HG03469 (cell line): Measurements from ENCODE around the gene RITA1.
"Not testable (repeated sequence)": the region's sequence is repeated elsewhere in the genome, so short reads cannot be mapped to it uniquely, and the experiment has no call there.

ENCODE experiments used
- ATAC-seq: cut with Tn5 transposase; IDR thresholded peaks from one replicate; pipeline ENCODE4 v1.9.1; 2021; ENCODE audit warnings: mild to moderate bottlenecking, moderate library complexity, moderate number of reproducible peaks; ENCODE audit not compliant: unreplicated experiment

The RITA1 gene

DNA sequence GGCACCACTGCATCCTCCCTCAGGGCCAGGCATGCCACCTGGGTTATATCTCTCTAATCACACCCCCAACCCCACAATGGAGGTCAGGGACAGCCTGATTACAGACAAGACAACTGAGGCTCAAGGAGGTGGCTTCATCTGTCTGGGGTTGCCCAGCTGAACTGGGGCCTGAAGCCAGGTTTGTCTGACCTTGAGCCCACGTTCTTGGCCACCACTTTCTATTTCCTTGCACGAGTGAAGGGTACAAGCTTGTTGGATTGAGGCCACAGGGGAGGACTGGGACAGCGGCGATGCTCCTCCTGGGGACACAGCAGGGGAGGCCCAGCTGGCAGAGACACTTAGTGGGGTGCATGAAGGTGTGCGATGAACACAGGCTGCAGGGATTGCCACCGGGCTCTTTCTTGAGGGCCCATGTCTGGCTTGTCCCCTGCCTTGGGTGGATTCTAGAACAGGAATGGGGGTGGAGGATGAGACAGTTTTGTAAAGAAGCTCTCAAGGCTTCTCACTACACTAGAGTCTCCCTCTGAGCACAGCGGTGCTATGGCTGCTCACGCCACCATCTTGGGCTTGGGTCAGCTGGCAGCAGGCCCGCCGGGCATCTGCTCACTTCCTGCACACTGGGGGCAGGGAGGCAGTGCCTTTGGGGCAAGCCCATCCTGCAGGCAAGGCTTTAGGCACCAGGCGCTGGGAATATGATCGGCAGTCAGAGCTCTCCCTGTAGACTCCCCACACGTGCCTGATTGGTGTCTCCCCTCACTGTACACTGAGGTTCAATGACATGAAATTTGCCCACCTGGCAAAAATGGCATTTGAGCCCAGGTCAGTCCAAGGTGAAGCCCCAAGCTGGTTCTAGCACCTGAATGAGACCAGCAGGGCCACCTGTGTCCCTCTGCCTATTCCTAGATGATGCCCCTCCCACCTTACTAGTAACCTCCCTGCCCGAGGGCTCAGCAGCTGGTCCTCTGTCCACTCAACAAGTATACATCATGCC lies 16.0 kb downstream of the RITA1 start:
- no peak for ATAC-seq

DNA sequence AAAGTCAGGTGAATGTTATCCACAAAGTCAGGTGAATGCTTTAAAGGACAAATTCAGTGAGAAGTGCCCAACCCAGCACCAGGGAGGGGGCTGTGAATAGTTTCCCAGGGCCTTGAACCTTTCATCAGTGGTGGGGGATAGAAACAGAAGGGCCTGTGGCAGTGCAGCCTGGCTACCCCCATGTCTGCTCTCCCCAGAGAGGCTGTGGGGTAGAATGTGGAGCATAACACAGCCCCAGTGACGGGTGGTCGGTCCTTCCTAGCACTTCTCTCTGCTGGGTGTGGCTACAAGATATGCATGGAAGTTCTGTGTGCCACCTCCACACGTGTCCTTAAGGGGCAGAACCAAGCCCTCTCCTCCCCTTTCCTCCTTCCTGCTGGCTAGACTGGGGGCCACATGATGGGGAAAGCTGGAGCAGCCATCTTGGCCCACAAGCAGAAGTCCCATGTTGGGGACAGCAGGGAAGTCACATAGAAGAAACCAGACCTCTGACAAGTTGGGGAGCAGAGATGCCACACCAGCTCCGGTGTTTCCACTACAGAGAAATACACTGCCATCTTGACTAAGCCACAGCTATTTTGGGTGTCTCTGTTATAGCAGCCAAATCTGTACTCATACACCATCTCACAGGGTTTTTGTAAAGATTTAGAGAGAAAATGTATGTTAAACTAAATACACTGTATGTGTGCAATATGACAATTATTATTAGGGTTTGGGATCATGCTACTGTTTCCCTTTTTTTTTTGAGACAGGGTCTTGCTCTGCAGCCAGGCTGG lies 17.0 kb downstream of the RITA1 start:
- no peak for ATAC-seq

DNA sequence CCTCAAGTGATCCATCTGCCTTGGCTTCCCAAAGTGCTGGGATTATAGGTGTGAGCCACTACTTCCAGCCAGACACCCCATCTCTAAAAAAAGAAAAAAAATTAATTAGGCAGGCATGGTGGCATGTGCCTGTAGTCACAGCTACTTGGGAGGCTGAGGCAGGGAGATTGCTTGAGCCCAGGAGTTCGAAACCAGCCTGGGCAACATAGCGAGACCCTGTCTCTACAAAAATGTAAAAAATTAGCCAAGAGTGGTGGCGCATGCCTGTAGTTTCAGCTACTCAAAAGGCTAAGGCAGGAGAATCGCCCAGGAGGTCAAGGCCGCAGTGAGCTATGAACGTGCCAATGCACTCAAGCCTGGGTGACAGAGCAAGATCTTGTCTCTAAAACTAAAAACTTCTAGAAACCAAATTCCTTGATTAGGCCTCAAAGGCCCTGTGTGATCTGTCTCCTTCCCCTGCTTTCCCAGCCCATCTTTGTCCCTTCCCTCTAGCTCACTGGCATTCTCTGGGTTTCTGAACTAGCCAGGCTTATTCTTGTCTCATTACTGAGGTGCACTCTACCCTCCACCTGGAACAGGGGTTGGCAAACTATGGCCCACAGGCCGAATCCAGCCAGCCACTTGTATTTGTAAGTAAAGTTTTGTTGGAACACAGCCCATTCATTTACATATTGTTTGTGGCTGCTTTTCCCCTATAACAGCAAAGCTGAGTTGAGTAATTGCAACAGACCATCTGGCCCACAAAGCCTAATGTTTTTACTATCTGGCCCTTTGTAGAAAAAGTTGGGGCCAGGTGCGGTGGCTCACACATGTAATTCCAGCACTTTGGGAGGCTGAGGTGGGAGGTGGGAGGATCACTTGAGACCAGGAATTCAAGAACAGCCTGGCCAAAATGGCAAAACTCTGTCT lies 18.6 kb downstream of the RITA1 start:
- ATAC-seq = no peak

DNA sequence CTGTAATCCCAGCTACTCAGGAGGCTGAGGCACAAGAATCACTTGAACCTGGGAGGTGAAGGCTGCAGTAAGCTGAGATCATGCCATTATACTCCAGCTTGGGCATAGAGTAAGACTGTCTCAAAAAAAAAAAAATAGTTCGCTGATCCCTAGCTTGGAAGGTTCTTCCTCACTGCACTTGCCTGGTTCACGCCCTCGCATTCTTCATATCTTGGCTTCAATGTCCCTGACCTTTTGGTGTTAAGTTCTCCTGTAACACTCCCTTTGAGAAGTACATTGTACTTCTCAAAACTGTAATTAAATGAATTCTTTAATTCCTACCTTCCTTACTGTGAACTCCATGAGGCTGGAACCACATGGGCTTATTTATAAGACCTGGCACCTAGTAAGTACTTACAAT lies 19.3 kb downstream of the RITA1 start:
- ATAC-seq = no peak

DNA sequence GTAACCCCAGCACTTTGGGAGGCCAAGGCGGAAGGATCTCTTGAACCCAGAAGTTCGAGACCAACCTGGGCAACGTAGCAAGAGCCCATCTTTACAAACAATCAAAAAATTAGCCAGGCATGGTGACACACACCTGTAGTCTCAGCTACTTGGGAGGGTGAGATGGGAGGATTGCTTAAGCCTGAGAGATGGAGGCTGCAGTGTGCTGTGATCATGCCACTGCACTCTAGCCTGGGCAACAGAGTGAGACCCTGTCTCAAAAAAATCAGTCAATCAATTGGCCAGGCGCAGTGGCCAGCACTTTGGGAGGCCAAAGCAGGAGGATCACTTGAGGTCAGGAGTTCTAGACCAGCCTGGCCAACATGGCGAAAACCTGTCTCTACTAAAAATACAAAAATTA lies 21.3 kb downstream of the RITA1 start:
- ATAC-seq = not testable (repeated sequence)

DNA sequence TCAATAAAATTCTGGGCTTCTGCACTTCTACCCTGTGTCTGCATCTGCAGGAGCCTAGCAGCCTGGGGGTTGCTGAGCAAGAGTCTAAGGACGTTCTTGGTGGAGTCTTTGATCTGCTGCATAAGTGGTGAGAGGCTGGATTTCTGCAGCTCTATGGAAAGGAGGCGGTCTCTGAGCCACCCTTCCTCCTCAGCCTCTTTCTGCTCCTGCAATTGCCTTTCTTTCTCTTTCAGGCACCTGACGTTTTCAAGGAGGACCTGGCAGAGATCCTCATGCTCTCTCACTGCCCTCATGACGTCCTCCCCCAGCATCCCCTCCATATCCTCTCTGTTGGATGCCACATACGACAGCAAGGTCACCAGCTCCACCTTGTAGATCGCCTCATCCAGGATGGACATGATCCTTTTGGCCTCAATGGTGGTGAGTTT lies 22.1 kb downstream of the RITA1 start:
- ATAC-seq = no peak

DNA sequence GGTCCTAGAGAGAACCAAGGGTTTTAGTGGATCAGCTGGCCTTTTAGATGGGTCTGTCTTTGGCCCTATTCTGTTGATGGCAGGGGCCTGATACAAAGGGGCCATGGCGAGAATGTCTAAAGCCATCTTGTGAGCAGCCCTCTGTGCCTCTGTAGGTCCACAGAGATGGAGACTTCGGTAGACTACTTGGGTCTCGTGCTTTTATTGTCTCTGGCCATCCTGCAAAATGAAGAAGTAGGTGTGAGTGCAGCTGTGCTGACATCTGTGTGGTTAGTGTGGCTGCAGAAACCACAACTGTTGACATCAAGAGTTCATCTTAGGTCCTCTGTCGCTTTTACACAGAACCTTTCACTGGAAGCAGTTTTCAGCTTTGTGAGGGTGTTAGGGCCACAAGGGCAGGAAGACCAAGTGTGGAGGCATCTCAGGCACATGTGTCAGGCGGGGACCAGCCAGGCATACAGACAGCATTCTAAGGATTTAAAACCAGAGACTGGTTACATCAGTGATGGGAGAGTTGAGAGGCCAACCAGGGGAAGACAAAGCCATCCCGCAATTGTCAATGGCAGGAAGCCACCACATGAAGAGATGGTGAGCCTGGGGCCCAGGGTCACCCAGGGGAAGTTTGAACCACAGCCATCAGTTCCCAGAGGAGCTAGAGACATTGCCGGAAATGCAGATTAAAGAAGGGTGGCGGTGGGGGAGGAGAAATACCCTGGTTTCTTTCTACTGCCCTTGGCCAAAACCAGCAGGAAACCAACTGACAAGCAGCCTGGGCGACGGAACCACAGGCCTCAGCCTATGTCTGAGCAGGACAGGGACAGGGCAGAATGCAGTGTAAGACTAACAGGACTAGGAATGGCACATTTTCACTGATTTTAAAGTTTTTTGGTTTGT lies 22.8 kb downstream of the RITA1 start:
- peak; percentile 68 for ATAC-seq

DNA sequence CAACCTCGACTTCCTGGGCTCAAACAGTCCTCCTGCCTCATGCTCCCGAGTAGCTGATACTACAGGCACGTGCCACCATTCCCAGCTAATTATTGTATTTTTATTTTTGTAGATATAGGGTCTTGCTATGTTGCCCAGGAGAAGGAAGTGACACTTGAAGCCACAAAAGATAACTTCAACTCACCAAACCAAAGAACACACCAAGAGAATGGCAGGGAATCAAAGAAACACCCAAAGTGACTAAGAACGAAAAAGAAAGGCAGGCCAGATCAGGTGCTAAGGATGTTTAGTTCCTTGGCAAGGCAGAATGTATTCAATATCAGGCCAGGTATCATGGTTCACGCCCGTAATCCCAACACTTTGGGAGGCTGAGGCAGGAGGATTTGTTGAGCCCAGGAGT lies 25.6 kb downstream of the RITA1 start:
- ATAC-seq = no peak

DNA sequence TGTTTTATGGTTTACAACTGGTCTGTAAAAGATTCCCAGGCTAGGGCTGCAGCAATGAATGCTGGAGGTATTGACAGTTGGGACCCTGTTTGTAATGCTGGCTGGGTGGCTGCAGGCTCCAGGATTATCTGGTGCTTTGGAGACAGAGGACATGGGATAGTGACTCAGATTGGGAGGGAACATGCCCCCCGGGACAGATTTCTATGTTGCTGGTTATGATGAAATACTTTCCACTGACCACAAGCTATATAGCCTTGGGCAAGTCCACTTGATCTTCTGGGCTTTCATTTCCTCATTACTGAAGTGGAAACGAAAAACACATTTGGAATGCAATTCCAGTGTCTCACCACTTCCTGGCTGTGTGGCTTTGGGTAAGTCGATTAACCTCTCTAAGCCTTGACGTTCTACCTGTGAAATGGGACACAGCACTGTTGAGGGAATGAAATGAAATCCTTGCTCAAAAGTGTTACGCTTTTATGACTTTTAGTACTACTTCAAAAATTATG lies 29.4 kb downstream of the RITA1 start:
- peak; percentile 36 for ATAC-seq

DNA sequence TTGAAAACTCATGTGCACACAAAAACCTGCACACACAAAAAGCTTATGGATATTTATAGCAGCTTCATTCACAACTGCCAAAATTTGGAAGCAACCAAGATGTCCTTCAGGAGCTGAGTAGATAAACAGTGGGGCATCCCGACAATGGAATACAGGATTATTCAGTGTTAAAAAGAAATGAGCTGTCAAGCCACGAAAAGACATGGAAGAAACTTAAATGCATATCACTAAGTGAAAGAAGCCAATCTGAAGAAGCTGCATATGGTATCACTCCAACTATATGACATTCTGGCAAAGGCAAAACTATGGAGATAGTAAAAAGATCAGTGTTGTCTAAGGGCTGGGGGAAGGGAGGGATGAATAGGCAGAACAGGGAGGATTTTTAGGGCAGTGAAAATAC lies 30.5 kb downstream of the RITA1 start:
- ATAC-seq = no peak

DNA sequence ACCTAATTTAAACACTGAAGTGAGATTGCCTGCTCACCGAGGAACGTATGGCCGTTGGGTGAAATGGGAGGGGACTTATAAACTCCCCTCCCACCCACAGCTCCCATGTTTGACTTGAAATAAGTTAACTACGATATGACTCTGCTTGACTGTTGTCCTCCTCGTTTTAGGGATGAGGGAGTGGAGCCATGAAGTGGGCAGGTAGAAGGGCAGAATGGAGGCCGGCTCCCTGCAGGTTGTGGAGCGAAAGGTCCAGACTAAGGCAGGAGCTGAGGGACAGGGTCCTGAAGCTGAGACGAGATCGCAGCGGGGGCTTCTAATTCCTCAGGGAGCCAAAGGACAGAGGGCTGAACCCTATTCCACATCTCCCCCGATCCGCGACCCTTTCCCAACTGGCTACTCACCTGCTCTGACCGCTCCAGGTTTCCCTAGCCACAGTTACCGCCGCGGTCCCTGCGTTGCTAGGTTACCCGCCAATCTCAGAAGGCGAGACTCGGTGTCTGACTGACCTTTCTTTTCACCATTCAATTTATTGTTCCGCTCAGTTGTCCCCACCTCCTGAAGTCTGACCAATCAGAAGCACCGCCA lies 35.2 kb downstream of the RITA1 start:
- no peak for ATAC-seq

DNA sequence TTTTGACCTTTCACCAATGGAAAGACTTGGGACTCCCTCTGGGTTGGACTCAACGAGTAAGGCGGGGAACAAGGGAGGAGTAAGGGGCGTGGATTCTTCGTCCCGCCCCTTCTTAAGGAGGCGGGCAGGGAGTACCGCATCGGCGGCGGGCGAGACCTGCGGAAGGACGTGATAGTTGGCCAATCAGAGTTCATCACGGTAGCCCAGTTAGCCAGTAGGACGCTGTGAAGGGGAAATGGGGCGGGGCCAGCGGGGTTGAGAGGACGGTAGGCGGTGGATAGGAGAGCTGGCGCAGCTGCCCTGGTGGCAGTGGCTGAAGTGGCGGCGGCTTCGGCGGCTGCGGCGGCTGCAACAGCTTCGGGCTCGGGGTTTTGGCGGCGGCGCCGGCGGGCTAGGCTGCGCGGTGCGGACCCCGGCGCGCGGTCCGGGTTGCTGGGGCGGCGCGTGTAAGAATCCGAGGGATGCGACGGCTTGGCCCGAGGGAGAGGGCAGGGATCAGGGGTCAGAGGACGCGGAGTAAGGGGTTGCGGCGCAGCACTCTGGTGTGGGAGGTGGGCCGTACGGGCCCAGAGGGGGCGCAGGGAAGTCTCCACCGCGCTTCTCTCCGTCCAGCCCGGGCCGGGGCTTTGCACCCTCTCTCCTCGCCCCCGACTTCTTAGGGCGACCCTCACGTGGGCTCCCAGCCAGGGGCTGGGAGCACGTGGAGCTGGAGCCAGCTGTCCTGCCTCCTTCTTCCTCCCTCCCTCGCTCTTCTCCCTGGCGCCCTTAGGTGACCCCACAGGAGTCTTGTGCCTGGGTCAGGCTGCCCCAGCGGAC lies 35.9 kb downstream of the RITA1 start, which contains the start of gene TPCN1:
Gene TPCN1 (plus strand): TSS at position 284 of the 816 bp plus-strand sequence. CDS start 5,389 bp downstream, outside the sequence.
- peak; percentile 85 for ATAC-seq

DNA sequence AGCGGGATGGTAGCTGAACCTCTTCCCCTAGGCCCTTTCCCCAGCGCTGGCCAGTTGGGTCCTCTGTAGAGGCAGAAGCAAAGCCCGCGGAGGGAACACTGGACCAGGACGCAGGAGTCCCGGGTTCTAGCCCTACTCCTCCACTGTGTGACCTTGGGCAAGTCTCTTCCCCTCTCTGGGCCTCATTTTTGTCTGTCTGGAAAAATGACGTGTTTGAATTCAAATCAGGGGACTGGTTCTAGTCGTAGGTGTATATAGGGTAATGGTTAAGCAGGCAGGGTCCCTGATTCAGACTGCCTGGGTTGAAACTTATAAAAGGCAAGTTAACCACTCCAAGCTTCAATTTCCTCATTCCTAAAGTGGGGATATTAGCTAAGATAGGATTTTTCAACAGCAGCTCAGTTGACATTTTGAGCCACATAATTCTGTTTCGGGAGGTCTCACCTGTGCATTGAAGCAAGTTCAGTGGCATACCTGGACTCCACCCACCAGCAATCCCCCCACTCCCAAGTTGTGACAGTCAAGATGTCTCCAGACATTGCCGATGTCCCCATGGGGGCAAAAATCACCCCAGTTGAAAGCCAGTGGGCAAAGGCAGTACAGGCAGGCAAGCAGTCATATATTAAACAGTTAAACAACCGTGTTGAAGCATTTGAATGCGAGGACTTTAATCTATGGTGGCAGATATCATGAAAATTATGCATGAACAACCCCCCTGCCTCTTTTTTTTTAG lies 36.6 kb downstream of the RITA1 start:
- ATAC-seq = no peak

DNA sequence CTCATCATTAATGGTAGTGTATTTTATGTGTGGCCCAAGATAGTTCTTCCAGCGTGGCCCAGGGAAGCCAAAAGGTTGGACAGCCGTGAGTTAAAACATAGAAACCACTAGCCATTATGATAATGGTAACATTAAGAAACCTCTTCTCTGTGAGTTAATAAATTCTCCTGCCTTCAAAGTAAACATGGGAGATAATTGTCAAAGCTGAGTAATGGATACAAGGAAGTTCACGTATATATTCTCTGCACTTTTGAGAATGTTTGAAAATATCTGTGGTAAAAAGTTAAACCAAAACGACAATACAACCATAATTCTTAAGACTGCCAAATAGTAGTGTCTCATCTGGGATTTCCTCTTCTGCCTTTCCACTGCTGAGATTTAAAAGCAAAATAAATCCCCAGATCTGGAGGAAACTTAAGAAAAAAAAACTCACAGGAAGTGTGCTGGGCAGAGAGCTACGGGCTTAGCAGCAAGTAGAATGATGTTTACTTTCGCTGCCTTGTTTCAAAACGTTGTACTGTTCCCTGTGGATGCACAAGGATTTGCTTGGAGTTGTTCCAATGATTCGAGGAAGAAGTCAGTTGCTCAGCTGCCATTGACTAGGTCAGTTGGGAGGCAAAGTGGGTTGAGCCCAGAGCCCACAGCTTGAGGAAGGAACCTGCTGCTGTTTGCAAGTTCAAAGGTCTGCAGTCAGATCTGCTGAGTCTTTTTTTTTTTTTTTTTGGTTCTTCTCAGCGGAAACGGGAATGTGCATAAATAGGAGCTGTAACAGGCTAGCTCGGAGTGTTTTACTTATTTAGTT lies 37.4 kb downstream of the RITA1 start:
- ATAC-seq = no peak

DNA sequence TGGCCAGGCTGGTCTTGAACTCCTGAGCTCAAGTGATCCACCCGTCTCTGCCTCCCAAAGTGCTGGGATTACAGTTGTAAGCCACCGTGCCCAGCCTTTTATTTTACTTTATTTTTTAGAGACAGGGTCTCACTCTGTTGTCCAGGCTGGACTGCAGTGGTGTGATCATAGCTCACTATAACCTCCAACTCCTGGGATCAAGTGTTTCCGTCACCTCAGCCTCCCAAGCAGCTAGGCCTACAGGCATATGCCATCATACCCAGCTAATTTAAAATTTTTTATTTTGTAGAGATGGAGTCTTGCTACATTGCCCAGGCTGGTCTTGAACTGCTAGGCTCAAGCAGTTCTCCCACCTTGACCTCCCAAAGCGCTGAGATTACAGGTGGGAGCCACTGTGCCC lies 39.4 kb downstream of the RITA1 start:
- no peak for ATAC-seq

DNA sequence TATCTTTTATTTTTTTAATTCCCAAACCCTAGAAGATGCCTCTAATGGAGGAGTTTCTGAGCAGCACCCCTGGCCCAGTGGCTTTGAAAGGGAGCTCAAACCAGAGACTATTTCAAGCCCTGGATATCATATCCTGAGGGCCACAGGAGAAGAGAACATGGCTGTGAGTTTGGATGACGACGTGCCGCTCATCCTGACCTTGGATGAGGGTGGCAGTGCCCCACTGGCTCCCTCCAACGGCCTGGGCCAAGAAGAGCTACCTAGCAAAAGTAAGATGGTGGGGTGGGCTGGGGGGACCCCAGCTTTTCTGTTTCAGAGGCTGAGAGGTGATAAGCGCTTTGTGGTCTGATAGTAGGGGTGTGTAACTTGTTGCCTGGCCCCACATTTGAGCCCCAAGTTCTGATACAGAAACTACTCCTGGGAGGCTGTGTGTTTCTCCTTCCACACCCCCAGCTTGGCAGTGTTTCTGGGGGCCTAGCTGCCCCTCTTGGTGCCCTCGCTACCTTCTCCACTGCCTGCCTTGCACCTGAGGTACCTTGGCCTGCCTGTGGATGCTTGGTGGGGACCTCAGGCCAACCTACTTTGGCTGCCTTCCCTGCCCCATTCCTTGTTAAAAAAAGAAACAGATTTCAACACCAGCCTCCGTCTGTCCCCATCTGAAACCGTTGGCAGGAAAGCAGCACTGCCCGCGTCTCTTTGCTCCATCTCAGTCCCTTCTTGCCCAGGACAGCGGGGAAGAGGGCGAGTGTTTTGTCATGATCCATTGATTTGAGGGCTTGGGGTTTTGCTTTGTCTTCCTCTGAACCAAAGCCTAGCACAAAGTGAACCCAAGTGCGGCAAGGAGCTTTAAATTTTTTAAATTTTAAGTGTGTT lies 41.4 kb downstream of the RITA1 start:
- no peak for ATAC-seq
